ENCODE results near the gene SIMC1.
"Not testable (repeated sequence)": the region's sequence is repeated elsewhere in the genome, so short reads cannot be mapped to it uniquely, and the experiment has no call there.

GRCh38 chr5:176235155-176235554, 3.1 kb upstream of the SIMC1 start:
- TF ChIP-seq EZH2 (IDR thresholded peaks at IDR 0.05; ENCODE audit: insufficient read depth, poor library complexity, severe bottlenecking); EZH2phosphoT487 (IDR thresholded peaks at IDR 0.05; ENCODE audit: insufficient read depth, low read depth): not testable (repeated sequence)
